ENCODE results near the gene SUN1. TPM values are rescaled to one million over a fixed set of nuclear protein-coding genes. Genes with fewer than 3 reads are reported as not detected.

Gene SUN1
- total and polyA plus RNA-seq, 2 experiments from 2014 or later, result 72.3 to 109 TPM

DNA sequence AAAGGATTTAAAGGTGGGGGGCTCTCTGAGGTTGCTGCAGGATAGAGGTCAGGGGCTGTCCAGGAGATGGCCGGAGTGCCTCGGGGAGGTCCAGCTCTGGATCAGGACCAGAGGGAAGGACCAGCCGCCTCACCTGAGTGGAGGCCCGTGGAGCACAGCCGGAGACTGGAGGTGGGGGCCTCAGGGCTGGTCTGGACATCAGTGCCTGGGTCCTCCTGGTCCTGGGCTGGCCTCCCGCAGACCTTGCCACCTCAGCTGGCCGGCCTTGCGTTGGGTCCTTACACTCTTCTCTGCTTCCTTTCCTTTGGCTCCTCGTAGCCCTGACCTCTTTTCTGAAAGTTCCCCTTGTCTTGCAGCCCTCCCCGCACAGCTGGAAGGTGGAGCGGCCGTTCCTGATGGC, 2.0 kb downstream of the SUN1 start:
- Histone ChIP-seq H3K4me1 (ENCODE audit: insufficient read depth) (peaks cover 23% of the 10 kb centered on the region), H3K9me3 (ENCODE audit: low read depth) (no peaks in the 10 kb centered on the region), H3K9me2 (replicated peaks; ENCODE audit: insufficient read depth) (no peaks in the 10 kb centered on the region), H3K4me3 (no peak overlapping the region), H3K27ac (no peak overlapping the region), H3K36me3 (replicated peaks; ENCODE audit: insufficient read depth, low read depth) (no peaks in the 10 kb centered on the region), H2AFZ (no peak overlapping the region), H3K27me3 (no peaks in the 10 kb centered on the region), H4K20me1 (ENCODE audit: insufficient read depth, poor library complexity, severe bottlenecking) (peaks cover 28% of the 10 kb centered on the region), H3K4me2 (no peak overlapping the region), H3K79me2 (peaks cover 78% of the 10 kb centered on the region)
- no peak for DNase-seq (ENCODE audit: low spot score)
- 97% methylated on average over 10 of the region's 12 CpGs for WGBS (ENCODE audit: low lambda C conversion rate, missing lambda C conversion rate)
- TF ChIP-seq EZH2phosphoT487 (IDR thresholded peaks at IDR 0.05; ENCODE audit: low read depth, severe bottlenecking, unreplicated experiment) (no peak), EZH2 (IDR thresholded peaks at IDR 0.05; ENCODE audit: borderline replicate concordance) (no peak)
- TF ChIP-seq, protein P1, sequence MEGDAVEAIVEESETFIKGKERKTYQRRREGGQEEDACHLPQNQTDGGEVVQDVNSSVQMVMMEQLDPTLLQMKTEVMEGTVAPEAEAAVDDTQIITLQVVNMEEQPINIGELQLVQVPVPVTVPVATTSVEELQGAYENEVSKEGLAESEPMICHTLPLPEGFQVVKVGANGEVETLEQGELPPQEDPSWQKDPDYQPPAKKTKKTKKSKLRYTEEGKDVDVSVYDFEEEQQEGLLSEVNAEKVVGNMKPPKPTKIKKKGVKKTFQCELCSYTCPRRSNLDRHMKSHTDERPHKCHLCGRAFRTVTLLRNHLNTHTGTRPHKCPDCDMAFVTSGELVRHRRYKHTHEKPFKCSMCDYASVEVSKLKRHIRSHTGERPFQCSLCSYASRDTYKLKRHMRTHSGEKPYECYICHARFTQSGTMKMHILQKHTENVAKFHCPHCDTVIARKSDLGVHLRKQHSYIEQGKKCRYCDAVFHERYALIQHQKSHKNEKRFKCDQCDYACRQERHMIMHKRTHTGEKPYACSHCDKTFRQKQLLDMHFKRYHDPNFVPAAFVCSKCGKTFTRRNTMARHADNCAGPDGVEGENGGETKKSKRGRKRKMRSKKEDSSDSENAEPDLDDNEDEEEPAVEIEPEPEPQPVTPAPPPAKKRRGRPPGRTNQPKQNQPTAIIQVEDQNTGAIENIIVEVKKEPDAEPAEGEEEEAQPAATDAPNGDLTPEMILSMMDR (IDR thresholded peaks at IDR 0.05; ENCODE audit: poor library complexity), result no peak

DNA sequence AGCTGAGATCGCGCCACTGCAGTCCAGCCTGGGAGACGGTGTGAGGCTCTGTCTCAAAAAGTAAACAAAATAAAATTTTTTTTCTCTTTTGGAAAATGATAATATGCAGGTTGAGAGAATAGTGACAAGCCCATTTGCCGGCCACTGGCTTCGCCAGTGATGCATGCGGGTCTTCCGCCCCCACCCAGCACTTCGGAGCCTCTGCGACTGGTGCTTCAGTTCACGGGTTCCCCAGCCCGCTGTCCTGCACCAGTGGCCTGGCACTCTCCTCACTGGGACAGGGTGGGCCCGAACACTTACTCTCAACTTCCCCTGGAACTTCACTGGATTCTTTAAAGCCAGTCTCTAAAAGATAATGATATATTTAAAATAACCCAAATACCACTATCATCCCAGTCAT, 2.7 kb downstream of the SUN1 start:
- Histone ChIP-seq H3K9me3 (ENCODE audit: low read depth) (no peaks in the 10 kb centered on the region), H3K27ac (no peak overlapping the region), H4K20me1 (ENCODE audit: insufficient read depth, poor library complexity, severe bottlenecking) (peaks cover 28% of the 10 kb centered on the region), H2AFZ (no peak overlapping the region), H3K79me2 (peaks cover 71% of the 10 kb centered on the region), H3K4me2 (no peak overlapping the region), H3K4me1 (ENCODE audit: insufficient read depth) (peaks cover 23% of the 10 kb centered on the region), H3K36me3 (replicated peaks; ENCODE audit: insufficient read depth, low read depth) (no peaks in the 10 kb centered on the region), H3K4me3 (no peak overlapping the region), H3K9me2 (replicated peaks; ENCODE audit: insufficient read depth) (no peaks in the 10 kb centered on the region), H3K27me3 (no peaks in the 10 kb centered on the region)
- no peak for TF ChIP-seq EZH2phosphoT487 (IDR thresholded peaks at IDR 0.05; ENCODE audit: low read depth, severe bottlenecking, unreplicated experiment)
- TF ChIP-seq, protein P1 (IDR thresholded peaks at IDR 0.05; ENCODE audit: poor library complexity), result no peak
- no peak for TF ChIP-seq EZH2 (IDR thresholded peaks at IDR 0.05; ENCODE audit: borderline replicate concordance)
- no peak for DNase-seq (ENCODE audit: low spot score)
- WGBS (ENCODE audit: low lambda C conversion rate, missing lambda C conversion rate), result 95% methylated on average over 12 of the region's 12 CpGs

DNA sequence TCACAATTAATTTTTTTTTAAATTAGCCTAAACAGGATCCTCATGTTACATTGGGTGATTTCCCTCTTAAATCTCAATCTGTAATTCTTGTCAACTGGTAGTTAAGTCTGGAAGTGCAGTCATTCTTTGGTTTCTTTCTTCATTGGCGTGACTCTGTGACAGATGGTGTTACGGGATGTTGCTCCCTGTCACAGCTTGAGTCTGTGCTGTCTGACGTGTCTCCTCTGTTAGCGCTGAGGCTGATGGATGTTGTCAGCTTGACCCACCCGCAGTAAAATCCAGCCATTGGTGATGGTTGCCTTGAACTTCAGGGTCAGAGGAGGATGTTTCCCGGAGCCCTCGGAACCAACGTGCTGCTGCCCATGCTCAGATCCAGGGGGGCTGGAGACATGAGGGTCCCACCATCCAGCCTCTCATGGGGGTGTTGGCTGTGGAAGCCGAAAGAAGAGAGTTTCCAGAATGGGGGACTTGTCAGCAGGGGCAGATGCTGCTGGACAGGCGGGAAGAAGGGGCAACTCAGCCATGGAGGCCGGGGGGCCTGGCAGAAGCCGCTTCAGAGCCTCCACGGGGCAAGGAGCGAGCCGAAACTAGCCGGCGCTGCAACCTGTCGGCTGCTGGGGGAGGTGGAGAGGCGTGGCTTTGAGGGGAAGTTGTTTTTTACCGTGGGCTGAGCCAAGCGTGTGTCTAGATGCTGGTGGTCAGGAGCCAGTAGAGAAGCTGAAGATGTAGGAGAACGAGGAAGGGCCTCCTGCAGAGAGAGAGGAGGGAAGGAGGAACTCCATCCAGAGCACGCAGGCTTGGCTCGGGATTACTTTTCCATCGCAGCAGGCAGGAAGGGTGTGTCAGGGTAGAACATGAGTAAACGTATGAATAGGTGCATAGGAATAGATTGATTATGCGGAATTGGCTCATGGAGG, 3.5 kb downstream of the SUN1 start:
- H3K9me2 ChIP-seq (replicated peaks; ENCODE audit: insufficient read depth), result no peaks in the 10 kb centered on the region
- H3K9me3 ChIP-seq (ENCODE audit: low read depth), result no peaks in the 10 kb centered on the region
- H3K4me3 ChIP-seq, result no peak overlapping the region
- TF ChIP-seq, protein P1 (IDR thresholded peaks at IDR 0.05; ENCODE audit: poor library complexity), result no peak
- no peak for TF ChIP-seq EZH2 (IDR thresholded peaks at IDR 0.05; ENCODE audit: borderline replicate concordance)
- no peak for TF ChIP-seq EZH2phosphoT487 (IDR thresholded peaks at IDR 0.05; ENCODE audit: low read depth, severe bottlenecking, unreplicated experiment)
- H2AFZ ChIP-seq, result no peak overlapping the region
- H3K79me2 ChIP-seq, result peaks cover 64% of the 10 kb centered on the region
- peaks cover 20% of the 10 kb centered on the region for H3K4me1 ChIP-seq (ENCODE audit: insufficient read depth)
- WGBS (ENCODE audit: low lambda C conversion rate, missing lambda C conversion rate), result 90% methylated on average over 27 of the region's 27 CpGs
- H3K36me3 ChIP-seq (replicated peaks; ENCODE audit: insufficient read depth, low read depth), result no peaks in the 10 kb centered on the region
- no peak for DNase-seq (ENCODE audit: low spot score)
- no peaks in the 10 kb centered on the region for H3K27me3 ChIP-seq
- H3K27ac ChIP-seq, result no peak overlapping the region
- H4K20me1 ChIP-seq (ENCODE audit: insufficient read depth, poor library complexity, severe bottlenecking), result peaks cover 28% of the 10 kb centered on the region
- H3K4me2 ChIP-seq, result no peak overlapping the region
